Measurements from ENCODE around the gene ABR. TPM values are rescaled to one million over a fixed set of nuclear protein-coding genes. Genes with fewer than 3 reads are reported as not detected.
A peak's percentile ranks its signal among the peaks of the same experiment; 100 is the strongest.
"Not testable (repeated sequence)": the region's sequence is repeated elsewhere in the genome, so short reads cannot be mapped to it uniquely, and the experiment has no call there.

ABR gene
- polyA plus RNA-seq, 3 donors = 55.2 to 63.0 (median 58.7) TPM

- DNase-seq = not testable (repeated sequence)
These were observed 27.2 kb downstream of the ABR start for GRCh38 chr17:1152582-1152981.

- DNase-seq = no peak
These were observed 28.7 kb downstream of the ABR start for GRCh38 chr17:1150863-1151600.

DNA sequence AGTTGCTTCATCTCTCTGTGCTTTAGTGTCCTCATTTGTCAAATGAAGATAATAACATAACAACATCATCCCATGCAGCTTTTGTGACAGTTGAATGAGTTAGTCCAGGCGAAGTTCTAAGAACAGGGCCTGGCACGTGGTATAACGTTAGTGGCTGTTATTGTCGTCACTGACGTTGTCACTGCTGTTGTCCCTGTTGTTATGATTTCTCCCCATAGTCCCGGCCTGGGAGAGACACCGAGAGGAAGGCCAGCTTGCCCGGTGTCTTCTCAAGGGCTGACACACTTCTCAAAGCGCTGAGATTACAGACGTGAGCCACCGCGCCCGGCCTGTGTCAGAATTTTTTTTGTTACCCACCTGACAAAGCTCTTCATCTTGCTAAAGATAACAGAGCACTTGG is 29.9 kb downstream of the ABR start:
- no peak for DNase-seq

- DNase-seq = peak; percentile 75
These were observed 32.1 kb downstream of the ABR start for GRCh38 chr17:1147664-1148063.

- DNase-seq = no peak
These were observed 33.1 kb downstream of the ABR start for GRCh38 chr17:1146561-1147265.

- no peak for DNase-seq
These were observed 34.3 kb downstream of the ABR start for GRCh38 chr17:1145311-1145986.

- no peak for DNase-seq
These were observed 35.6 kb downstream of the ABR start for GRCh38 chr17:1144162-1144561.

DNA sequence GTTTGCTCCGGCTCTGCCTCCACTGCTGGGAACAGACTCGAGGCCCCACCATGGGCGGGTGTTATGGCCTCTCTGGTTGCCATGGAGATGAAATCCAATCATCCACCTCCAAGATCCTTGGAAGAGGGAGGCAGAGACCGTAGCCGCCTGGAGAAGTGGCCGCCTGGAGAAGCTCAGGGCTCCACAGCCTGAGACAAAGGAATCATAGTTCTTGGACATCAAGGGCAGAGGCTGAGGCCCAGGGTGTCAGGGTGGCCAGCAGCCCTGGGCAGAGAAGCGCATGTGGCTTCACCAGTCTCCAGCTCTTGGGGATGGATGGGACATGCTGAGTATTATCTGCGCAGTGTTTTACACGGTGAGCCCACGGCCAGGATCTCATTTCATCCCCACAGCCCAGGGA is 36.2 kb downstream of the ABR start:
- DNase-seq = peak; percentile 90

GRCh38 chr17:1142561-1142971 is 37.2 kb downstream of the ABR start:
- DNase-seq = no peak

GRCh38 chr17:1137465-1137894 is 42.3 kb downstream of the ABR start:
- no peak for DNase-seq

DNA sequence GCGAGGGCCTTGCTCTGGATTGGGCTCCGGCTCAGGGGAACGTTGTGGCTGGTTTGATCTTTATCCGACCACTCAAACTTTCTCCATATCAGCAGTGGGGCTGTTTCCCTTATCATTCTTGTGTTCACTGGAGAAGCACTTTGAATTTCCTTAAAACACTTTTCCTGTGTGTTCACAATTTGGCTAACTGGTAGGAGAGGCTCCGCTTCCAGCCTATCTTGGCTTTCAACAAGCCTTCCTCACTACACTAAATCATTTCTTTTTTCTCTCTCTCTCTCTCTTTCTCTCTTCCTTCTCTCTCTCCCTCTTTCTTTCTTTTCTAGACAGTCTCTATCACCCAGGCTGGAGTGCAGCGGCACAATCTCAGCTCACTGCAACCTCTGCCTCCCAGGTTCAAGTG is 43.0 kb downstream of the ABR start:
- no peak for DNase-seq

GRCh38 chr17:1134634-1135324 is 45.0 kb downstream of the ABR start:
- no peak for DNase-seq

GRCh38 chr17:1130191-1130590 is 49.6 kb downstream of the ABR start:
- no peak for DNase-seq

DNA sequence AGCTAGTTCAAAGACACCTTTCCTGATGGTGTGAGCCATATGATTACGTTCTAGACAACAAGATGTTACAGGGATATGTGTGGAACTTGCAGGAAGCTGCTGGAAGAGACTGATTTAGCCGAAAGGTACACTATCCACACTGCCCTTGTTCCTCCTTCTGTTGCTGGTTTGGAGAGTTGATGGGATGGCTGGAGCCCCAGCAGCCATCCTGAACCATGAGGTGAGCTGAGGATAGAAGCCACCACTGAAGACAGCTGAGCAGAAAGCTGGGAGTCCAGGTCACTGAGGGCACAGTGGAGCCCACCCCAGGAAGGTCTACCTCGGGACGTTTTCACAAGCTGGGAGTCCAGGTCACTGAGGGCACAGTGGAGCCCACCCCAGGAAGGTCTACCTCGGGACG is 51.3 kb downstream of the ABR start:
- DNase-seq = not testable (repeated sequence)

DNA sequence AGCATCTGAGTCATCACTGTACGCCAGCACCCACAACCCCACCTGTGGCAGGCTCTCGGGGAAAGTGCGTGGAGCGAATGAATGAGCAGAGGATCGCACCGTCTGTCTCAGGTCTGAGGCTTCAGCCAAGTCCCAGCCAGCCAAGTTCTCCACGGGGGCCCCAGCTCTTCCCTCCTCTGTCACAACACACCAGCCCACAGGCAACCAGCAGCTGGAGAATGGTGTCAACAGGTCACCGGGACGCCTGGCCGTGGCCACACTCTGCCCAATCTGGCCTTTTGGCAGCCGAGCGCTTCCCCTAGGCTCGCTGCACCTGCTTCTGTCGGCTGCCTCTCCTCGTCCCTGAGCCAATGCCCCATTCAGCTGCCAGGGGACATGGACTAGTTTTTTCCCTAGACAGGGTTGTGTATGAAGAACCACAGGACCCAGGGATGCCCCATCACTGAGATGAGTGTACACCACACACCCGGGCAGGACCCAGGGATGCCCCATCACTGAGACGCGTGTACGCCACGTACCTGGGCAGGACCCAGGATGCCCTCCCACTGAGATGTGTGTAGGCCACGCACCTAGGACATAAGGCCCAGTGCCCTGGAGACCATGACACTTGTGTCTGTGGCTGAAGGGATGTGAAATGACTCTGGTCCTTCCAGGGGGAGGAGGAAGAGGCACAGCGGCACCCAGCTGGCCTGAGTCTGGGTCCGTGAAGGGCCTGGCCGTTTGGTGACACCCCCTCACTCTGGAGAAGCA is 52.8 kb downstream of the ABR start:
- no peak for DNase-seq

DNA sequence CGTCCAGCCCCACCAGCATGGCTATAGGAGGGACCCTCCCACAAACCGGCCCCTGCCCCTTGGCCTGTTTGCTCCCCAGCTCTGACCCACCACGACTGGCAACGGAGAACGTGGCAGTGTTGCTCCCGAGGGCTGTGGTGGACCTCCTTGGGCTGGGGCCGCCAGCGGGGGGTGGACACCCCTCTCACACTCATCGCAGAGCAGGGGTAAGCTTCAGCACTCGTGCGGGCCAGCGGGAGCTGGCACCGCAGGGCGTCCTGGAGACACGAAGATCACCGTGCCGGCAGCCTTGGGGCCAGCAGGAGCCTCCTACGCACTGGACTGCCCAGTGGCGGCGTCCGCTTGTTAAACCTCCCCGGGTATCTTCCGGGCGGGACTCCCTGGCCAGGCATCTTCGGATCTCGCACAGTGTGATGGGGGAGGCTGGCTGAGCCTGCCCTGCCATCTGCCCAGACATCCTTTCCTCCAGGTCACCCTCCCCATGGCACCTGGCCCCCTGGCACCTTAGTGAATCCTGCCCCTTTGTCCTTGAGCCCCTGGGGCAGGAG is 53.5 kb downstream of the ABR start:
- no peak for DNase-seq

DNA sequence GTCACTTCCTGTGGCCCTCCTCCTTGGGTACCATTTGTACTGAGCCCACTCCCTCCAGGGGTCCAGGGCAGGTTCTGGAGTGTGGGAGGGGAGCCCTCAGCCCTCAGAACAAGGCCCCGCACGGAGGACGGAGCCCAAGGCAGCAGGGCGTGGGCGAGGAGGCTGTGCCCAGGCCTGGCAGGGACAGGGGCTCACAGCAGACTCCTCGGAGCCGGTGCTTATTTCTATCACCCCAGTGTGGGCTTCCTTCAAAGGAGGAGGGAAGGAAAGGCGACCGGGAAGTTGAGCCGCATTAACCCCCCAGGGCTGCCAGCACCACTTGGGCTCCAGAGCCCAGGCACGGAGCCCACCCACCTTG is 54.0 kb downstream of the ABR start:
- no peak for DNase-seq

DNA sequence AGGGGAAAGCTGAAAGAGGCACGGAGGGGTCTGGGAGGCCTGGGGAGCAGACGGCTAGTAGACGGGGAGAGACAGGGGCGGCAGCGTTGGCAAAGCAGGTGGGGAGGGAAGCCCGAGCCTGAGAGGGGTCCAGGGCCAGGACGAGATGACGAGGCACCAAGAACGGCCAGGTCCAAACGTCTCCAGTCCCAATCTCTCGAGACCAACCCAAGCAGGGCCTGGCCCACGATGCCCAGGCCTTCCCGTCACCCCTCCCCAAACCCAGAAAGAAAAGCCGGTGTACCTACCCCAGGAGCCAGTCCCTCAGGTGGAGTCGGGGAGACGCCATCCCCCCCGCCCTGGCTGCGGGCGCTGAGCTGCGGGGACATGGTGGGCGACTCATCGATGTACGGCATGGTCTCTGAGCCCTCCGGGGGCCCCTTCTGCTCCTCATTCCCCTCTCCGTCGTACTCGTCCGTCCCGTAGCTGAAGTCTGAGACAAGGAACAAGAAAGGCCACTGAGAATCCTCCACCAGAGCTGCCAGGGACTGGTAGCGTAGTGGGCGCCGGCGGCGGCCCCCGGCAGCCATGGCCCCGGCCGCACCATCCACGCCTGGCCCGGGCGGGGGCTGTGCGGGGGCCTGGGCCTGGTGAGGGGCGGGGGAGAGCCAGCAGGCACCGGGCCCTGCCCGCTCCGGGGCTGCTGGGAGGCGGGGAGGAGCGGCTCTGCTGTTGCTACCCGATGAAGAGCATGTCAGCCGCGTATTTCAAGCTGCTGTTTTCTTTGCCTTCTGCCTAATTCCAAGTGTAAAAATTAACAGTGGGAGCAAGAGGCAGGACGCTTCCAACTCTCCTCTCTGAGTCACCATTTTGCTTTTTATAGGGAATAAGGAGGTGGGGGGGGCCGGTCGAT is 54.6 kb downstream of the ABR start:
- no peak for DNase-seq

DNA sequence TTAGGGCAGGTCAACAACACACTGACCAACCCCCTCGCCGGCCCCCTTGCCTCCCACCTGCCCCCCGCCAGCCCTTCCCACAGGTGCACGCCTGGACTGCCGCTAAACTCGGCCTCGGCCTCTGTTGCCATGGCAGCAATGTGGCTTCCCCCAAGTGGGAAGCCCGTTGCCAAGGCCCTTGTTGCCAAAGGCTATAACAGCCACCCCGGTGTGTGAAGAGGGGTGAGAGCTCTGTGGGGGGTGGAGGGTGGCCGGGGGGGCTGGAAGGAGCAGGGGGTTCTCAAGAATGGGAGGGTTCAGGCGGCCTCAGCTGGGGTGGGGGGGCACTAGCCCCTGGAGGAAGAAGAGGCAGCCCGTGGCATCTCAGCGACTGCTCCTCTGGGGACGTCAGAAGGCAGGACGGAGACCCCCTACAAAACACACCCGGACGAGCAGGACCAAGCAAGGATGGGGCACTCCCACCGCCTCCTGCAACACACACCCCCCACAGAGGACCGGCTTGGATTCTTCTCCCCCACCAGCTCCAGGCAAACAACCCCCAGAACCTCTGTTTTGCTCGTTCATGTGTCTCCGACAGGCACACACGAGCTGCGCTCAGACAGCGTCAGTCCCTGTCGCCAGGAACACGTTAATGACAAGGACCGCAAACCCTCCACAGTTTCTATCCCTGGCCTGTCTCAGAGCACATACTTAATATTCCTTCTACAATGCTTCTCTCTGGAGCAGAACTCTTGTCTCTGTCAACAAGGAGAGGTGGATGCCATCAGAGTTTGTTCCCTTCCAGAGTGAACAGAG is 55.7 kb downstream of the ABR start:
- DNase-seq = no peak

Measured in renal pelvis (tissue), 4 donors.